Duodenal mucosa (tissue), 2 donors: ENCODE results near the gene EPB41L2.
"Not testable (repeated sequence)": the region's sequence is repeated elsewhere in the genome, so short reads cannot be mapped to it uniquely, and the experiment has no call there.

Experiments
- H3K27ac ChIP-seq: one replicate; pipeline ENCODE4 v1.7.0; 2013; ENCODE audit warnings: low read depth, low read length
- H3K27me3 ChIP-seq, 2 donors: one replicate each; pipeline ENCODE4 v1.7.0; 2013; ENCODE audit warnings: low read length in 2 of 2, control low read depth in 1 of 2; ENCODE audit not compliant: insufficient read depth in 2 of 2, control insufficient read depth in 1 of 2
- H3K36me3 ChIP-seq, 2 donors: one replicate each; pipeline ENCODE4 v1.7.0; 2013; ENCODE audit warnings: low read length in 2 of 2, control low read depth in 1 of 2; ENCODE audit not compliant: insufficient read depth in 2 of 2, control insufficient read depth in 1 of 2
- H3K4me1 ChIP-seq, 2 donors: one replicate each; pipeline ENCODE4 v1.7.0; 2013; ENCODE audit warnings: low read length in 2 of 2, control low read depth in 1 of 2; ENCODE audit not compliant: insufficient read depth in 2 of 2, control insufficient read depth in 1 of 2
- H3K4me3 ChIP-seq, 2 donors: one replicate each; pipeline ENCODE4 v1.7.0; 2013; ENCODE audit warnings: low read length in 2 of 2, low read depth in 1 of 2
- H3K9ac ChIP-seq, 2 donors: one replicate each; pipeline ENCODE4 v1.7.0; 2013; ENCODE audit warnings: low read length in 2 of 2, low read depth in 1 of 2
- H3K9me3 ChIP-seq, 2 donors: one replicate each; pipeline ENCODE4 v1.7.0; 2013; ENCODE audit warnings: low read length in 2 of 2, control low read depth in 1 of 2; ENCODE audit not compliant: control insufficient read depth in 1 of 2

EPB41L2 gene

DNA sequence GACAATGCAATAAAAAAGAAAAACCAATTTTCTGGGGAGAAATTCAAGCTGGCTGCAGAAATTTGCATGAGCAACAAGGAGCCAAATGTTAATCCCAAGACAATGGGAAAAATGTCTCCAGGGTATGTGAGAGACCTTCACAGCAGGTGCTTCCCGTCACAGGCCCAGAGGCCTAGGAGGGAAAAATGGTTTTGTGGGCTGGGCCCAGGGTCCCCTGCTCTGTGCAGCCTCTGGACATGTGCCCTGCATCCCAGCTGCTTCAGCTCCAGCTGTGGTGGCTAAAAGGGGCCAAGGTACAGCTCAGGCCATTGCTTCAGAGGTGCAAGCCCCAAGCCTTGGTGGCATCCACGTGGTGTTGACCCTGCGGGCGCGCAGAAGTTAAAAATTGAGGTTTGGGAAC, 55.1 kb downstream of the EPB41L2 start:
- H3K27me3 ChIP-seq, H3K4me3 ChIP-seq, H3K9ac ChIP-seq, H3K4me1 ChIP-seq, H3K27ac ChIP-seq, H3K36me3 ChIP-seq: not testable (repeated sequence)
- peaks cover 8 to 11% of the 10 kb centered on the region in 2 donors for H3K9me3 ChIP-seq

DNA sequence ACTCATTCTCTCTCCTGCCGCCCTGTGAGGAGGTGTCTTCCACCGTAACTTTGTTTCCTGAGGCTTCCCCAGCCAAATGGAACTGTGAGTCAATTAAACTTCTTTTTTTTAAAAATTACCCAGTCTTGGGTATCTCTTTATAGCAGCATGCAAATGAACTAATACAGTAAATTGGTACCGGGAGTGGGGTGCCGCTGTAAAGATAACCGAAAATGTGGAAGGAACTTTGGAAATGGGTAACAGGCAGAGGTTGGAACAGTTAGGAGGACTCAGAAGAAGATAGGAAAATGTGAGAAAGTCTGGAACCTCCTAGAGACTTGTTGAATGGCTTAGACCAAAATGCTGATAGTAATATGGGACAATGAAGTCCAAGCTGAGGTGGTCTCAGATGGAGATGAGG, 55.8 kb downstream of the EPB41L2 start:
- H3K9ac ChIP-seq, result no peak overlapping the region
- peaks cover 1 to 3% of the 10 kb centered on the region in 2 donors for H3K4me1 ChIP-seq
- no peak overlapping the region for H3K27ac ChIP-seq

DNA sequence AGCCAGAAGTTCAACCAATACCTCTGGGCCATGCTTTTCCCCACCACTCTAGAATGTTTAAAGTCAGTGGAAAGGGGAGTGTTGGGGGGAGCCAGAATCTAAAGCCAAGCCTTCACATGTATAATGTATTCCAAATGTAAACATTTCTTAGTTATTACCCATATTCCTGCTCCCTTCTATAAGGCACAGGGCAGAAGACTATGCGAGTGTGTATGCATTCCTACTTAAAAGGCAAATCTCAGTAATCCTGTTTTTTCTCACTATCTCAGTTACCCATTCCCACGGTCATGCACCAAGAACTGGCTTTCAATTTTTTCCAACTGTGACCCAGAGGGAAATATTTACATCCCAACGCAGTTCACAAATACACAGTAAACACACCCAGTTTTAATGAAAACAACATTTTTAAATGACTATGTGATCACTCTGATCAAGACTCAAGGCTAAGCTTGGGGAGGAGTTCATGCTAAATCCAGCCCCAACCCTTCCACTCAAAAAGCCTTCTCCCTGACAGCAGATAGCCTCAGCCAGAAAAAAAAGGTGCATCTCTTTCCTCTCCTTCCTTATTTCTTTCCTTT, 57.5 kb downstream of the EPB41L2 start:
- no peak overlapping the region for H3K27ac ChIP-seq
- no peak overlapping the region for H3K4me3 ChIP-seq
- H3K36me3 ChIP-seq, result no peaks in the 10 kb centered on the region
- peaks cover 8 to 11% of the 10 kb centered on the region in 2 donors for H3K9me3 ChIP-seq
- H3K4me1 ChIP-seq, result peaks cover 9% of the 10 kb centered on the region in 2 donors
- H3K9ac ChIP-seq, result no peak overlapping the region
- H3K27me3 ChIP-seq, result no peaks in the 10 kb centered on the region

More for the DNA sequence above, 55.8 kb downstream of the EPB41L2 start:
- Histone ChIP-seq H3K9me3 (peaks cover 8 to 11% of the 10 kb centered on the region in 2 donors), H3K36me3 (no peaks in the 10 kb centered on the region), H3K4me3 (no peak overlapping the region), H3K27me3 (no peaks in the 10 kb centered on the region)

DNA sequence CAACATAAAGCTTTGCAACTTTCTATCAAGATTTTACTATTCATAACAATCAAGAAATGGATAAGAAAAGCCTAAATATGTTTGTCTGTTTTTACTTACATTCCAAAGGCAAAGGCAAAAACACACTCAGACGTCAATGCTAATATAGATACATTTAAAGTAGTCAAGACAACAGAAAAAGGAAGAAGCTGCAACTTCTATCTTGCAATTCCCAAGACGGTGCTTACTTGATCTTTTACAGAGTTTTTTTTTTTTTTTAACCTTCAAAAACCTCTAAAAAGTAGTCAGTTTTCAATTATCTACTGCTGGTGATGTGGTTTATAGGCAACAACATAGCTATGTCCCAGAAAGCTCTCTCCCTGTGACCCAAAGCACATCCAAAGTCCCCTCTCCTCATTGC, 58.1 kb downstream of the EPB41L2 start:
- Histone ChIP-seq H3K27ac (no peak overlapping the region), H3K9ac (no peak overlapping the region), H3K9me3 (peaks cover 8 to 11% of the 10 kb centered on the region in 2 donors), H3K36me3 (no peaks in the 10 kb centered on the region), H3K4me1 (peaks cover 12 to 13% of the 10 kb centered on the region in 2 donors), H3K27me3 (no peaks in the 10 kb centered on the region), H3K4me3 (no peak overlapping the region)

DNA sequence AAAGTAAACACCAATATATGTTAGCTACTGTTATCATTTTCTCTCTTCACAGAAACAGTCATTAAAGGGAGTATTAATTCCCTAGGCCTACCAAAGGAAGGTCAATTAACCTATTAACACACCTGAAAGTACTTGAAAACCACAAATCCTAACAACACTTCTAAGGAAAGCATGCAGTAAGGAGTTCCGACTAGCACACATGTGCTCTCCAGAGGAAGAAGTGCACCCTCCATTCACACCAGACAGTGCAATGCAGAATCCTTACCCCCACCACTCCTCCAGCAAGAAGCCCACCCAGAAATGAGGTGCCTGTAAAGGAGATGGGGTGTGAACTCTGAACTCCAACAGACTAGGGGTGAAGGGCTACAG, 58.7 kb downstream of the EPB41L2 start:
- Histone ChIP-seq H3K9me3 (peaks cover 8 to 11% of the 10 kb centered on the region in 2 donors), H3K36me3 (no peaks in the 10 kb centered on the region), H3K27ac (no peak overlapping the region), H3K9ac (no peak overlapping the region), H3K4me3 (no peak overlapping the region), H3K27me3 (no peaks in the 10 kb centered on the region), H3K4me1 (peaks cover 12 to 13% of the 10 kb centered on the region in 2 donors)

DNA sequence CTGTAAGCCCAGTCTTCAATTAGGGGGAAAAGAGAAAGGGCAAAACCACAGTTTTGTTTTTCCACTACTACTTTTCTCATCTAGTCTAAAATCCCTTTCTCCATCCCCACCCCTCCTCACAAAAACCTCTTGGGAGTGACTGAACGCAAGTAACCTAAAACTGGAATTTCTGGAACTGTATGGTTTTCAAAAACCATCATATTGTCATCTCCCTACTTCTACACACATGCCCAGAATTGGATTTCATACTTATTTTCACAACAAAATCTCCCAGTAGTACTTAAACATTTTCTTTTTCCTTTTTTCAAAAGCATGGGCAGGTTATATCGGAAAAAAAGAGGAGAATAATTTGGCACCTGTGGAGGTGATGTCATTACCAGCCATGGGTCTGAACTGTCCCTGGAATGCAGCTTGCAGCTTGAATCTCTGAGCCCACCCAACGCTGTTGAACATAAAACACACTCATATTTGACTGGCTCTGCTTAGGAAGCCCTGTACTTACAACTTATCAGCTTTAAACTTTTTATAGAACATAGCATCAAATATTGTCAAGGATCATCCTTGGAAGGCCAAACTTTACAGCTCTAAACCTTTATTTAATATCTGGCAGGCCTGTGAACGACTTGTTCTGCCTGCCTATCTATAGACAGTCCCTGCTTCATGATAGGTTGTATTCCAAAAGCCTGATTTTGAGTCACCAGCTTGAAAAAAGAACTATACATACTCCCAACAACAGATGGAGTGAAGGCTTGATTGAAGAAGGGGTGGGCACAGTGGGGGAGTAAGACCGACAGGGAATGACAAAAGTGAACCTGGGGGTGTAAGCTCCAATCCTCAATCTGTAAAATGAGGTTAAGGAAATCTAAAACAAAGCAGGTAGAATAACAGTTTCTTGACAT, 59.3 kb downstream of the EPB41L2 start:
- Histone ChIP-seq H3K4me3 (no peak overlapping the region), H3K4me1 (peaks cover 12 to 13% of the 10 kb centered on the region in 2 donors), H3K27me3 (no peaks in the 10 kb centered on the region), H3K36me3 (no peaks in the 10 kb centered on the region), H3K9me3 (peaks cover 8 to 11% of the 10 kb centered on the region in 2 donors), H3K9ac (no peak overlapping the region), H3K27ac (no peak overlapping the region)

DNA sequence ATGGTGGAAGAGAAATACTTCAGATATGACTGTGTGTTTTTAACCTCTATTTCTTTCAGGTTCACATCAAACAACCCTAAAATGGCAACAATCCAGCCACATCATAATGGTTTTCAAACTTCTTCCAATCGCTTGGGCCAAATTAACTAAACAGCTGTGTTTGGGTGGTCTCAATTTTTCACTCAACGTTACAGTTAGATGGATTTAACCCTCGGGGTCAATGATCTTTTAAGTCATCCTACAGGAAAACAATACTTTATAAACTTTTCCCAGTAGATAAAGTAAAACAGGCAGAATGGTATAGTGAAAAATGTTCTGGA, 60.4 kb downstream of the EPB41L2 start:
- no peak overlapping the region for H3K27ac ChIP-seq
- peaks cover 12 to 13% of the 10 kb centered on the region in 2 donors for H3K4me1 ChIP-seq
- no peak overlapping the region for H3K9ac ChIP-seq
- H3K27me3 ChIP-seq, result no peaks in the 10 kb centered on the region
- no peaks in the 10 kb centered on the region for H3K36me3 ChIP-seq
- no peak overlapping the region for H3K4me3 ChIP-seq
- peaks cover 5 to 10% of the 10 kb centered on the region in 2 donors for H3K9me3 ChIP-seq

DNA sequence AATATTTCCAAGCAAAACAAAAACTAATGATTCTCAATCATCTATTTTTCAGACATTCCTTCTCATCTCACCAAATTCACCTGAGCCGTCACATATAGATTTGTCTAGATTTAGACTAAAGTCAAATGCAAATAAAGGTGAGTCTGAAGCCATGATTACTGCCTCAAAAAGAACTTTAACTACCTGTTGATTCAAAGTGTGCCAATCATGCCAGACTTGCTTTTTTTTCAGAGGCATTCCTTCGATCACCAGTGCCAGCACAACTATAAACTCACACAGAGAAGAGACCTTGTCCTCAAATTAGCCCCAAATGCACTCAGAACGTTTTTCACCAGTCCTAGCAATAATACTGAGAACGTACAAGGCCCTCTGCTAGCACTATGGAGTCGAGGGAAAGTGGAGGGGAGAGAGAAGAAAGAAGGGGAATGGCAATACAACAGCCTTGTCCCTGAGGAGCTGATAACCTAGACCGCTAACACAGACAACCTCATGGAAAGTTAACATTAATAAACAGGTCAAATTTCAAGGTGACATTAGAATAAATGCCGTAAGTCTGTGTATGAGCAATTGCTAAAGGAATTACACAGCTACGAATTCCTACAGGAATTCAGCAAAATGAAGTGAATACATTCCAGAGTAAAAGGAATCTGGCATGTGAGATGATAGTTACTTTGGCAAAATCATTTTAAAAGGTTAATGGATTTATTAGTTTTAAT, 60.9 kb downstream of the EPB41L2 start:
- Histone ChIP-seq H3K4me1 (peaks cover 12 to 13% of the 10 kb centered on the region in 2 donors), H3K9ac (no peak overlapping the region), H3K36me3 (no peaks in the 10 kb centered on the region), H3K27me3 (no peaks in the 10 kb centered on the region), H3K27ac (no peak overlapping the region), H3K9me3 (peaks cover 0 to 5% of the 10 kb centered on the region in 2 donors), H3K4me3 (no peak overlapping the region)

DNA sequence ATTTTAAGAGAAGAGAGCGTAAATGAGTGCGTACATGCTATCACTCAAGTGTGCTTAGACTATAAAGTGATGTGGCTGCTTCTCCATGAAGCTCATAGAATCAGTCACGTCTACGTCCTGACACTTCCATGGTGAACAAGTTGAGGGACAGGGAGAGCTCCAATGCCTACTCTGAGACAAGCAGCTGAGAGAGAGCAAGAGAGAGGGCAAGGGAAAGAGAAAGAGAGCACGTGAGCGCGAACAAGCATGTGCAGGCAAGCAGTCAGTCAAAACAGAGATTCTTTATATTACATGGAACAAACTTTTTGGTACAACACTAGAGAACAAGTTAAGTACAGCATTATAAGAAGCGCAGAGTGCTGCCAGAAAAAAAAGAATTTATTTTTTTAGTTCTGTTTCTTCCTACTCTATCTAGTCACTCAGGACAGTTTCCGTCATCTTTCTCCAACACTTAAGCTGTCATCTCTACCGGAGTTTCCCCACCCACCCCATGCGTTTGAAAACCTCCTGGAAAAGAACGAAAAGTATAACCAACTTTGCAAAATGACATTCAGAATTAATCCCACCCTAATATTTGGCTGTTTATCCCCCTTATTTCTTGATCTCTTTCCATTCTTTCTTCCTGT, 61.8 kb downstream of the EPB41L2 start:
- no peaks in the 10 kb centered on the region for H3K9me3 ChIP-seq
- no peak overlapping the region for H3K4me3 ChIP-seq
- no peak overlapping the region for H3K27ac ChIP-seq
- no peaks in the 10 kb centered on the region for H3K36me3 ChIP-seq
- H3K4me1 ChIP-seq, result peaks cover 13 to 20% of the 10 kb centered on the region in 2 donors
- no peaks in the 10 kb centered on the region for H3K27me3 ChIP-seq
- H3K9ac ChIP-seq, result no peak overlapping the region

DNA sequence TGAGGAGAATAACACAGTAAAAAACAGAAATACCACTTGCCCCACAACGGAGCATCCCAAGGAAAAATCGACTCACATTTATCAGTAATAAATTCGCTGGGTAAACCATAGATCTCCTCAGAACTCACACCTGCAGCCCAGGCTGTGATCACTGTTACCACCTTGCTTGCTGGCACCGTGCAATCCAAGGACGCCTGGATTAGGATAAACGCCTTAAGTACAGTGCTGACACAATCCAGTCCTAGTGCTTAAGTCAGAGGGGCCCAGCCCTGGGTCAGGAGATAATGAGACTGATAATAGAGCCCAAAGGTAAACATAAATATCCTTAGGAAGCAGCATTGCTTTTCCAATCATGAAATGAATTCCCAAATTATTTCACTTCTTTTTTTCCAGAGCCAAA, 62.5 kb downstream of the EPB41L2 start:
- H3K27me3 ChIP-seq, result no peaks in the 10 kb centered on the region
- no peaks in the 10 kb centered on the region for H3K36me3 ChIP-seq
- no peak overlapping the region for H3K9ac ChIP-seq
- no peaks in the 10 kb centered on the region for H3K9me3 ChIP-seq
- no peak overlapping the region for H3K27ac ChIP-seq
- no peak overlapping the region for H3K4me3 ChIP-seq
- H3K4me1 ChIP-seq, result peaks cover 13 to 27% of the 10 kb centered on the region in 2 donors
